Stomach smooth muscle (tissue), 2 donors: ENCODE results near the gene VPS13D.

ENCODE experiments used
- H3K27ac ChIP-seq: one replicate; pipeline ENCODE4 v1.7.0; 2013; ENCODE audit warnings: mild to moderate bottlenecking, low read length, inconsistent platforms
- H3K27me3 ChIP-seq, 2 donors: one replicate each; pipeline ENCODE4 v1.7.0; 2013; ENCODE audit warnings: low read length in 2 of 2; ENCODE audit not compliant: insufficient read depth in 2 of 2, control insufficient read depth in 1 of 2
- H3K36me3 ChIP-seq, 2 donors: one replicate each; pipeline ENCODE4 v1.7.0; 2013; ENCODE audit warnings: low read length in 2 of 2; ENCODE audit not compliant: control insufficient read depth in 2 of 2, insufficient read depth in 2 of 2
- H3K4me1 ChIP-seq: one replicate; pipeline ENCODE4 v1.7.0; 2013; ENCODE audit warnings: low read length; ENCODE audit not compliant: control insufficient read depth, insufficient read depth
- H3K4me3 ChIP-seq, 2 donors: one replicate each; pipeline ENCODE4 v1.7.0; 2013; ENCODE audit warnings: low read length in 2 of 2
- H3K9ac ChIP-seq, 2 donors: one replicate each; pipeline ENCODE4 v1.7.0; 2013; ENCODE audit warnings: low read length in 2 of 2, mild to moderate bottlenecking in 1 of 2
- H3K9me3 ChIP-seq, 2 donors: one replicate each; pipeline ENCODE4 v1.7.0; 2013; ENCODE audit warnings: low read length in 2 of 2; ENCODE audit not compliant: control insufficient read depth in 2 of 2
- donor health status: healthy.
- donor health status: Pancreatic carcinoma.

Gene VPS13D

GRCh38 chr1:12540580-12541273 lies 310.9 kb downstream of the VPS13D start:
- Histone ChIP-seq H3K27ac (peak overlapping the region; percentile 64), H3K4me3 (peak overlapping the region in 1 of 2 donors; percentile 49), H3K36me3 (no peaks in the 10 kb centered on the region), H3K9me3 (peaks cover 0 to 2% of the 10 kb centered on the region in 2 donors), H3K9ac (peak overlapping the region in 1 of 2 donors; percentile 55), H3K27me3 (no peaks in the 10 kb centered on the region), H3K4me1 (peaks cover 23% of the 10 kb centered on the region)

GRCh38 chr1:12541274-12542137 lies 311.7 kb downstream of the VPS13D start:
- peaks cover 23% of the 10 kb centered on the region for H3K4me1 ChIP-seq
- no peaks in the 10 kb centered on the region for H3K27me3 ChIP-seq
- no peak overlapping the region for H3K9ac ChIP-seq
- H3K4me3 ChIP-seq: no peak overlapping the region
- H3K36me3 ChIP-seq: no peaks in the 10 kb centered on the region
- H3K27ac ChIP-seq: peak overlapping the region; percentile 64
- no peaks in the 10 kb centered on the region for H3K9me3 ChIP-seq

GRCh38 chr1:12542138-12542465 lies 312.3 kb downstream of the VPS13D start:
- no peak overlapping the region for H3K9ac ChIP-seq

GRCh38 chr1:12542616-12543592 lies 313.1 kb downstream of the VPS13D start:
- H3K4me3 ChIP-seq: no peak overlapping the region
- no peaks in the 10 kb centered on the region for H3K27me3 ChIP-seq
- H3K27ac ChIP-seq: no peak overlapping the region

More at GRCh38 chr1:12542138-12542465, 312.3 kb downstream of the VPS13D start:
- Histone ChIP-seq H3K4me1 (peaks cover 26% of the 10 kb centered on the region), H3K9me3 (no peaks in the 10 kb centered on the region), H3K27ac (peak overlapping the region; percentile 64), H3K36me3 (no peaks in the 10 kb centered on the region), H3K27me3 (no peaks in the 10 kb centered on the region), H3K4me3 (no peak overlapping the region)

GRCh38 chr1:12543740-12544154 lies 313.9 kb downstream of the VPS13D start:
- Histone ChIP-seq H3K4me1 (peaks cover 31% of the 10 kb centered on the region), H3K9ac (no peak overlapping the region), H3K9me3 (no peaks in the 10 kb centered on the region), H3K36me3 (no peaks in the 10 kb centered on the region), H3K27ac (no peak overlapping the region), H3K4me3 (no peak overlapping the region), H3K27me3 (no peaks in the 10 kb centered on the region)

More at GRCh38 chr1:12542616-12543592, 313.1 kb downstream of the VPS13D start:
- no peak overlapping the region for H3K9ac ChIP-seq
- H3K4me1 ChIP-seq: peaks cover 29% of the 10 kb centered on the region
- no peaks in the 10 kb centered on the region for H3K9me3 ChIP-seq
- no peaks in the 10 kb centered on the region for H3K36me3 ChIP-seq

- H3K27ac ChIP-seq: no peak overlapping the region
- no peak overlapping the region for H3K4me3 ChIP-seq
- no peaks in the 10 kb centered on the region for H3K36me3 ChIP-seq
- H3K9ac ChIP-seq: no peak overlapping the region
- peaks cover 35% of the 10 kb centered on the region for H3K4me1 ChIP-seq
- H3K9me3 ChIP-seq: no peaks in the 10 kb centered on the region
- H3K27me3 ChIP-seq: no peaks in the 10 kb centered on the region
Measured at GRCh38 chr1:12544357-12544756, 314.5 kb downstream of the VPS13D start.

- Histone ChIP-seq H3K36me3 (no peaks in the 10 kb centered on the region), H3K27ac (no peak overlapping the region), H3K9me3 (no peaks in the 10 kb centered on the region), H3K9ac (no peak overlapping the region), H3K4me3 (no peak overlapping the region), H3K27me3 (no peaks in the 10 kb centered on the region), H3K4me1 (peaks cover 36% of the 10 kb centered on the region)
Measured at GRCh38 chr1:12544992-12545391, 315.2 kb downstream of the VPS13D start.

GRCh38 chr1:12546771-12547585 lies 317.1 kb downstream of the VPS13D start:
- H3K9me3 ChIP-seq: no peaks in the 10 kb centered on the region
- no peak overlapping the region for H3K4me3 ChIP-seq
- no peaks in the 10 kb centered on the region for H3K36me3 ChIP-seq
- H3K27ac ChIP-seq: no peak overlapping the region
- no peak overlapping the region for H3K9ac ChIP-seq
- no peaks in the 10 kb centered on the region for H3K27me3 ChIP-seq
- H3K4me1 ChIP-seq: peaks cover 21% of the 10 kb centered on the region

GRCh38 chr1:12547586-12548225 lies 317.9 kb downstream of the VPS13D start:
- H3K4me3 ChIP-seq: no peak overlapping the region
- H3K9me3 ChIP-seq: no peaks in the 10 kb centered on the region
- H3K4me1 ChIP-seq: peaks cover 27% of the 10 kb centered on the region
- H3K27me3 ChIP-seq: no peaks in the 10 kb centered on the region
- no peak overlapping the region for H3K27ac ChIP-seq
- no peaks in the 10 kb centered on the region for H3K36me3 ChIP-seq
- H3K9ac ChIP-seq: no peak overlapping the region
